ENCODE data around the gene C22orf23. TPM values are rescaled to one million over a fixed set of nuclear protein-coding genes. Genes with fewer than 3 reads are reported as not detected.
"Not testable (repeated sequence)": the region's sequence is repeated elsewhere in the genome, so short reads cannot be mapped to it uniquely, and the experiment has no call there.

The C22orf23 gene
- total and polyA plus RNA-seq, 2 of the 4 experiments (the other 2 are of a cell fraction) = 0.39 to 0.54 TPM

GRCh38 chr22:37955825-37956397 lies 2.5 kb upstream of the C22orf23 start:
- CTCF ChIA-PET; H3K56ac ChIP-seq (ENCODE audit: extremely low read depth, insufficient read depth, low read length): not testable (repeated sequence)

More at GRCh38 chr22:37955825-37956397, 2.5 kb upstream of the C22orf23 start:
- BruUV-seq (replicated peaks); H3K4me1 ChIP-seq (ENCODE audit: control insufficient read depth, insufficient read depth, low read length); H2BK120ac ChIP-seq (ENCODE audit: low read depth, low read length); H2AFZ ChIP-seq (replicated peaks; ENCODE audit: low read length, poor library complexity); H3K9me1 ChIP-seq (ENCODE audit: insufficient read depth, low read length); in situ Hi-C loops (cut with MboI; ENCODE audit: low sequenced_read_pairs); intact Hi-C loops (cut with micrococcal nuclease); H3K27ac ChIP-seq (ENCODE audit: insufficient read depth, low read length); H3K9ac ChIP-seq (ENCODE audit: low read depth, low read length); H3K4me2 ChIP-seq (ENCODE audit: low read depth, low read length); H3K4ac ChIP-seq (ENCODE audit: low read depth, low read length); H2AK5ac ChIP-seq (ENCODE audit: low read depth, low read length); DNase-seq; ATAC-seq (ENCODE audit: low read depth); H3K23ac ChIP-seq (ENCODE audit: low read depth, low read length); H4K8ac ChIP-seq (ENCODE audit: low read depth in 2 of 2, low read length in 2 of 2); H3K18ac ChIP-seq (ENCODE audit: low read depth, low read length); dilution Hi-C loops (cut with HindIII; ENCODE audit: low sequenced_read_pairs, unreplicated experiment); H2BK20ac ChIP-seq (ENCODE audit: low read depth, low read length); H3K4me3 ChIP-seq (ENCODE audit: insufficient read depth, low read depth, low read length); POLR2A ChIA-PET (ENCODE audit: unreplicated experiment); H3K9me3 ChIP-seq (ENCODE audit: control insufficient read depth, insufficient read depth, low read length); H3K14ac ChIP-seq (replicated peaks; ENCODE audit: low read depth, low read length); H4K20me1 ChIP-seq (ENCODE audit: insufficient read depth, low read length); H2BK15ac ChIP-seq (ENCODE audit: low read depth, low read length); H4K91ac ChIP-seq (ENCODE audit: insufficient read depth, low read depth, low read length); H3K27me3 ChIP-seq (ENCODE audit: control insufficient read depth, insufficient read depth, low read length); H2BK5ac ChIP-seq (ENCODE audit: low read depth, low read length, poor library complexity, severe bottlenecking); H4K5ac ChIP-seq (ENCODE audit: low read depth, low read length); H2AK9ac ChIP-seq (replicated peaks; ENCODE audit: low read depth, low read length, poor library complexity): not testable (repeated sequence)
- no CpG with 5 or more reads among the region's 15 CpGs for WGBS, 2 experiments (ENCODE audit: extremely low coverage in 2 of 2, insufficient read length in 1 of 2)
- peaks cover 22 to 37% of the 10 kb centered on the region in 2 experiments for H3K79me1 ChIP-seq (ENCODE audit: low read depth in 1 of 2, low read length in 2 of 2)
- H3K36me3 ChIP-seq (ENCODE audit: control insufficient read depth, insufficient read depth, low read length) = peaks cover 33% of the 10 kb centered on the region
